IPS-20b (cell line): ENCODE results near the gene DNMT3L.

Experiments
- H3K27ac ChIP-seq: one replicate; pipeline ENCODE4 v1.5.1; 2013; ENCODE audit warnings: low read length
- H3K27me3 ChIP-seq: 2 replicates; pipeline ENCODE4 v1.6.1; 2013; ENCODE audit warnings: mild to moderate bottlenecking, low read length, inconsistent platforms; ENCODE audit not compliant: insufficient read depth
- H3K36me3 ChIP-seq: 2 replicates; pipeline ENCODE4 v1.6.1; 2013; ENCODE audit warnings: low read depth, mild to moderate bottlenecking, inconsistent platforms, low read length, moderate library complexity; ENCODE audit not compliant: insufficient read depth
- H3K4me1 ChIP-seq: 2 replicates; pipeline ENCODE4 v1.6.1; 2013; ENCODE audit warnings: mild to moderate bottlenecking, control low read depth, inconsistent platforms, low read length, moderate library complexity; ENCODE audit not compliant: insufficient read depth
- H3K4me3 ChIP-seq: 2 replicates; pipeline ENCODE4 v1.5.1; 2013; ENCODE audit warnings: mild to moderate bottlenecking, low read length, inconsistent platforms
- H3K9ac ChIP-seq: 2 replicates; pipeline ENCODE4 v1.6.1; 2013; ENCODE audit warnings: low read depth, mild to moderate bottlenecking, inconsistent platforms, low read length, moderate library complexity
- H3K9me3 ChIP-seq: 2 replicates; pipeline ENCODE4 v1.6.1; 2013; ENCODE audit warnings: mild to moderate bottlenecking, low read depth, low read length, inconsistent platforms; ENCODE audit not compliant: insufficient read depth

Gene DNMT3L

GRCh38 chr21:44267655-44268142, 6.0 kb upstream of the DNMT3L start:
- Histone ChIP-seq H3K36me3 (no peaks in the 10 kb centered on the region), H3K4me1 (peaks cover 7% of the 10 kb centered on the region; the same call in 1 of the 2 replicates), H3K4me3 (no peak overlapping the region), H3K27me3 (no peaks in the 10 kb centered on the region), H3K27ac (no peak overlapping the region), H3K9ac (no peak overlapping the region), H3K9me3 (no peaks in the 10 kb centered on the region)

GRCh38 chr21:44265734-44266270, 4.1 kb upstream of the DNMT3L start:
- H3K9ac ChIP-seq, result no peak overlapping the region

GRCh38 chr21:44263768-44264167, 2.1 kb upstream of the DNMT3L start:
- H3K4me1 ChIP-seq, result peaks cover 7% of the 10 kb centered on the region; the same call in 1 of the 2 replicates
- H3K27me3 ChIP-seq, result no peaks in the 10 kb centered on the region
- H3K9ac ChIP-seq, result no peak overlapping the region
- no peak overlapping the region for H3K4me3 ChIP-seq
- H3K27ac ChIP-seq, result no peak overlapping the region
- H3K9me3 ChIP-seq, result no peaks in the 10 kb centered on the region
- no peaks in the 10 kb centered on the region for H3K36me3 ChIP-seq

More at GRCh38 chr21:44265734-44266270, 4.1 kb upstream of the DNMT3L start:
- no peak overlapping the region for H3K27ac ChIP-seq
- H3K9me3 ChIP-seq, result no peaks in the 10 kb centered on the region
- no peaks in the 10 kb centered on the region for H3K27me3 ChIP-seq
- H3K4me1 ChIP-seq, result peaks cover 7% of the 10 kb centered on the region; the same call in 1 of the 2 replicates
- no peaks in the 10 kb centered on the region for H3K36me3 ChIP-seq
- no peak overlapping the region for H3K4me3 ChIP-seq

- Histone ChIP-seq H3K9ac (no peak overlapping the region), H3K4me1 (peaks cover 7% of the 10 kb centered on the region; the same call in 1 of the 2 replicates), H3K27me3 (no peaks in the 10 kb centered on the region), H3K27ac (no peak overlapping the region), H3K9me3 (no peaks in the 10 kb centered on the region), H3K4me3 (no peak overlapping the region), H3K36me3 (no peaks in the 10 kb centered on the region)
Observed at GRCh38 chr21:44263221-44263760, 1.6 kb upstream of the DNMT3L start.

- H3K4me1 ChIP-seq, result peaks cover 7% of the 10 kb centered on the region; the same call in 1 of the 2 replicates
Observed at GRCh38 chr21:44262338-44263056, 800 bp upstream of the DNMT3L start.

GRCh38 chr21:44260791-44261631, 686 bp downstream of the DNMT3L start:
- Histone ChIP-seq H3K4me3 (no peak overlapping the region), H3K9me3 (no peaks in the 10 kb centered on the region), H3K27ac (no peak overlapping the region), H3K36me3 (no peaks in the 10 kb centered on the region), H3K27me3 (no peaks in the 10 kb centered on the region), H3K4me1 (peaks cover 7% of the 10 kb centered on the region; the same call in 1 of the 2 replicates), H3K9ac (no peak overlapping the region)

More at GRCh38 chr21:44262338-44263056, 800 bp upstream of the DNMT3L start:
- Histone ChIP-seq H3K27ac (no peak overlapping the region), H3K36me3 (no peaks in the 10 kb centered on the region), H3K9ac (no peak overlapping the region), H3K27me3 (no peaks in the 10 kb centered on the region), H3K9me3 (no peaks in the 10 kb centered on the region), H3K4me3 (no peak overlapping the region)

GRCh38 chr21:44260066-44260465, 1.6 kb downstream of the DNMT3L start:
- H3K4me1 ChIP-seq, result peaks cover 7% of the 10 kb centered on the region; the same call in 1 of the 2 replicates
- no peak overlapping the region for H3K4me3 ChIP-seq
- H3K36me3 ChIP-seq, result no peaks in the 10 kb centered on the region
- H3K27ac ChIP-seq, result no peak overlapping the region
- H3K9me3 ChIP-seq, result no peaks in the 10 kb centered on the region
- H3K9ac ChIP-seq, result no peak overlapping the region
- no peaks in the 10 kb centered on the region for H3K27me3 ChIP-seq

GRCh38 chr21:44259082-44259705, 2.5 kb downstream of the DNMT3L start:
- no peak overlapping the region for H3K4me3 ChIP-seq
- no peaks in the 10 kb centered on the region for H3K27me3 ChIP-seq
- H3K27ac ChIP-seq, result no peak overlapping the region
- peaks cover 7% of the 10 kb centered on the region; the same call in 1 of the 2 replicates for H3K4me1 ChIP-seq
- H3K36me3 ChIP-seq, result no peaks in the 10 kb centered on the region
- H3K9ac ChIP-seq, result no peak overlapping the region
- H3K9me3 ChIP-seq, result no peaks in the 10 kb centered on the region

GRCh38 chr21:44258056-44258725, 3.5 kb downstream of the DNMT3L start:
- H3K36me3 ChIP-seq, result no peaks in the 10 kb centered on the region
- H3K9ac ChIP-seq, result no peak overlapping the region
- H3K27me3 ChIP-seq, result no peaks in the 10 kb centered on the region
- H3K4me3 ChIP-seq, result no peak overlapping the region
- peaks cover 1% of the 10 kb centered on the region; the same call in 1 of the 2 replicates for H3K4me1 ChIP-seq
- no peak overlapping the region for H3K27ac ChIP-seq
- no peaks in the 10 kb centered on the region for H3K9me3 ChIP-seq

GRCh38 chr21:44255511-44255981, 6.2 kb downstream of the DNMT3L start:
- H3K4me1 ChIP-seq, result no peaks in the 10 kb centered on the region
- H3K27me3 ChIP-seq, result no peaks in the 10 kb centered on the region
- H3K4me3 ChIP-seq, result no peak overlapping the region
- H3K9me3 ChIP-seq, result no peaks in the 10 kb centered on the region
- H3K9ac ChIP-seq, result no peak overlapping the region
- no peaks in the 10 kb centered on the region for H3K36me3 ChIP-seq
- H3K27ac ChIP-seq, result no peak overlapping the region
